A673 (cell line): ENCODE measurements around the gene TENM4. TPM values are rescaled to one million over a fixed set of nuclear protein-coding genes. Genes with fewer than 3 reads are reported as not detected.

Source experiments
- BruUV-seq: library from RNA; stranded (reverse); fragments of 400-500 nt; replicated peaks from 2 replicates; lab custom pipeline; 2021; lab: Mats Ljungman, UMichigan
- CTCF ChIA-PET: fragments of 300-600 bp; sonication (Branson Sonifier 250); formaldehyde crosslinking; loops from one replicate; lab custom pipeline; 2022; ENCODE audit warnings: antibody characterized with exemption; lab: Charles Lee
- POLR2A ChIA-PET: fragments of 300-600 bp; sonication (Branson Sonifier 250); formaldehyde crosslinking; loops from one replicate; lab custom pipeline; 2022; ENCODE audit warnings: antibody characterized with exemption; ENCODE audit not compliant: low non-redundant PET; lab: Charles Lee
- DNase-seq: peaks from one replicate; pipeline ENCODE4 v3.0.0-alpha.2; 2015; ENCODE audit warnings: low spot score
- H3K27ac ChIP-seq: fragments of 200-600 bp; sonication (generic); 2 replicates; pipeline ENCODE4 v1.5.1; 2016; ENCODE audit warnings: mixed run types, low read depth, mild to moderate bottlenecking, mixed read lengths, antibody characterized with exemption, low read length; ENCODE audit not compliant: poor library complexity, severe bottlenecking
- H3K27me3 ChIP-seq: fragments of 200-600 bp; sonication (generic); replicated peaks from 2 replicates; pipeline ENCODE4 v1.6.1; 2017; ENCODE audit warnings: mixed run types, low read depth, mild to moderate bottlenecking, mixed read lengths, antibody characterized with exemption, low read length; ENCODE audit not compliant: insufficient read depth, poor library complexity
- H3K36me3 ChIP-seq: fragments of 200-600 bp; sonication (generic); 2 replicates; pipeline ENCODE4 v1.6.1; 2016; ENCODE audit warnings: mixed run types, mild to moderate bottlenecking, mixed read lengths, antibody characterized with exemption, low read length; ENCODE audit not compliant: insufficient read depth, poor library complexity, severe bottlenecking
- H3K4me1 ChIP-seq: fragments of 200-600 bp; sonication (generic); 2 replicates; pipeline ENCODE4 v1.6.1; 2017; ENCODE audit warnings: mixed run types, mild to moderate bottlenecking, mixed read lengths, antibody characterized with exemption, low read length; ENCODE audit not compliant: insufficient read depth, poor library complexity, severe bottlenecking
- H3K4me3 ChIP-seq: fragments of 200-600 bp; sonication (generic); 2 replicates; pipeline ENCODE4 v1.5.1; 2016; ENCODE audit warnings: low read depth, mixed run types, mild to moderate bottlenecking, mixed read lengths, low read length; ENCODE audit not compliant: poor library complexity, severe bottlenecking
- H3K9me3 ChIP-seq: fragments of 200-600 bp; sonication (generic); 2 replicates; pipeline ENCODE4 v1.6.1; 2016; ENCODE audit warnings: mixed run types, low read depth, mild to moderate bottlenecking, mixed read lengths, antibody characterized with exemption, low read length; ENCODE audit not compliant: poor library complexity, severe bottlenecking
- CTCF ChIP-seq: fragments of 300-800, 200-600 bp; sonication (generic); conservative IDR thresholded peaks from 2 replicates; pipeline ENCODE4 v1.5.1; 2017; ENCODE audit warnings: low read depth, mild to moderate bottlenecking, antibody characterized with exemption, low read length, moderate library complexity, mixed read lengths
- EZH2 ChIP-seq: fragments of 200-600 bp; sonication (generic); IDR thresholded peaks from 2 replicates; pipeline ENCODE4 v1.6.1; 2017; ENCODE audit warnings: borderline replicate concordance, low read depth, mild to moderate bottlenecking, mixed read lengths, antibody characterized with exemption, low read length; ENCODE audit not compliant: poor library complexity, severe bottlenecking
- intact Hi-C: fragments of 100-400 bp; cut with micrococcal nuclease; formaldehyde crosslinking; loops from one replicate; pipeline ENCODE4 v1.10.0; 2022; ENCODE audit not compliant: unreplicated experiment
- total RNA-seq: library from RNA; stranded (reverse); gene quantifications from 2 replicates; pipeline ENCODE4 v1.2.3, GENCODE V29; 2021

TENM4 gene
- total RNA-seq, 1 experiment from 2014 or later = 0.11 TPM

- POLR2A ChIA-PET = no interaction called here
- Histone ChIP-seq H3K27me3 (peaks cover 5% of the 10 kb centered on the region), H3K4me3 (no peak overlapping the region), H3K9me3 (no peaks in the 10 kb centered on the region), H3K4me1 (no peaks in the 10 kb centered on the region), H3K27ac (no peak overlapping the region), H3K36me3 (no peaks in the 10 kb centered on the region)
- no peak for DNase-seq
- TF ChIP-seq EZH2 = no peak
- no peak for TF ChIP-seq CTCF
- CTCF ChIA-PET = no interaction called here
- no TSS peak for BruUV-seq
- intact Hi-C loops = no loop called here
Measured at GRCh38 chr11:79388201-79388600, 52.6 kb downstream of the TENM4 start.

GRCh38 chr11:79383874-79384273 lies 57.0 kb downstream of the TENM4 start:
- no TSS peak for BruUV-seq
- ChIA-PET CTCF (no interaction called here), POLR2A (no interaction called here)
- TF ChIP-seq EZH2 = no peak
- TF ChIP-seq CTCF = no peak
- no peak for DNase-seq
- intact Hi-C loops = no loop called here
- Histone ChIP-seq H3K27me3 (peaks cover 4% of the 10 kb centered on the region), H3K4me1 (no peaks in the 10 kb centered on the region), H3K36me3 (no peaks in the 10 kb centered on the region), H3K9me3 (no peaks in the 10 kb centered on the region), H3K27ac (no peak overlapping the region), H3K4me3 (no peak overlapping the region)

GRCh38 chr11:79382301-79383050 lies 58.4 kb downstream of the TENM4 start:
- Histone ChIP-seq H3K9me3 (no peaks in the 10 kb centered on the region), H3K4me3 (no peak overlapping the region), H3K4me1 (no peaks in the 10 kb centered on the region), H3K27me3 (peaks cover 13% of the 10 kb centered on the region), H3K27ac (no peak overlapping the region), H3K36me3 (no peaks in the 10 kb centered on the region)
- CTCF ChIA-PET = no interaction called here
- no peak for TF ChIP-seq EZH2
- TF ChIP-seq CTCF = no peak
- BruUV-seq = no TSS peak
- POLR2A ChIA-PET = no interaction called here
- intact Hi-C loops = no loop called here
- no peak for DNase-seq
